Immature natural killer cell (primary cell): ENCODE measurements around the gene IL17B. TPM values are rescaled to one million over a fixed set of nuclear protein-coding genes. Genes with fewer than 3 reads are reported as not detected.

Experiments used
- DNase-seq, 3 donors: peaks; one replicate each; pipeline ENCODE4 v3.0.0; 2022; ENCODE audit warnings: mixed read lengths in 1 of 3
- H3K27ac Mint-ChIP-seq, 6 donors: one replicate each; pipeline ENCODE4 v1.8.0; 2020; ENCODE audit warnings: mixed read lengths in 6 of 6, mild to moderate bottlenecking in 5 of 6, inconsistent platforms in 4 of 6, moderate library complexity in 3 of 6
- H3K27me3 Mint-ChIP-seq, 3 donors: one replicate each; pipeline ENCODE4 v1.8.0; 2020 to 2021; ENCODE audit warnings: low read depth in 3 of 3, mild to moderate bottlenecking in 3 of 3, mixed read lengths in 3 of 3, moderate library complexity in 3 of 3, inconsistent platforms in 1 of 3
- H3K36me3 Mint-ChIP-seq, 3 donors: one replicate each; pipeline ENCODE4 v1.8.0; 2020; ENCODE audit warnings: mixed read lengths in 3 of 3, inconsistent platforms in 2 of 3, mild to moderate bottlenecking in 2 of 3
- H3K4me1 Mint-ChIP-seq, 2 donors: one replicate each; pipeline ENCODE4 v1.8.0; 2020; ENCODE audit warnings: inconsistent platforms in 2 of 2, mild to moderate bottlenecking in 2 of 2, mixed read lengths in 2 of 2, moderate library complexity in 1 of 2
- H3K4me3 Mint-ChIP-seq, 5 donors: one replicate each; pipeline ENCODE4 v1.8.0; 2020; ENCODE audit warnings: mild to moderate bottlenecking in 5 of 5, mixed read lengths in 5 of 5, inconsistent platforms in 3 of 5, moderate library complexity in 3 of 5
- H3K9me3 Mint-ChIP-seq, 6 donors: one replicate each; pipeline ENCODE4 v1.8.0; 2020; ENCODE audit warnings: mild to moderate bottlenecking in 6 of 6, mixed read lengths in 6 of 6, inconsistent platforms in 4 of 6, moderate library complexity in 3 of 6
- polyA plus RNA-seq, 3 donors: library from polyadenylated mRNA; unstranded; fragments of 300-500 nt; fragmentation: Illumina TruSeq; gene quantifications; one replicate each; pipeline ENCODE4 v1.2.3, GENCODE V29; 2021

IL17B gene
- polyA plus RNA-seq, 3 donors from 2014 or later: not detected

DNA sequence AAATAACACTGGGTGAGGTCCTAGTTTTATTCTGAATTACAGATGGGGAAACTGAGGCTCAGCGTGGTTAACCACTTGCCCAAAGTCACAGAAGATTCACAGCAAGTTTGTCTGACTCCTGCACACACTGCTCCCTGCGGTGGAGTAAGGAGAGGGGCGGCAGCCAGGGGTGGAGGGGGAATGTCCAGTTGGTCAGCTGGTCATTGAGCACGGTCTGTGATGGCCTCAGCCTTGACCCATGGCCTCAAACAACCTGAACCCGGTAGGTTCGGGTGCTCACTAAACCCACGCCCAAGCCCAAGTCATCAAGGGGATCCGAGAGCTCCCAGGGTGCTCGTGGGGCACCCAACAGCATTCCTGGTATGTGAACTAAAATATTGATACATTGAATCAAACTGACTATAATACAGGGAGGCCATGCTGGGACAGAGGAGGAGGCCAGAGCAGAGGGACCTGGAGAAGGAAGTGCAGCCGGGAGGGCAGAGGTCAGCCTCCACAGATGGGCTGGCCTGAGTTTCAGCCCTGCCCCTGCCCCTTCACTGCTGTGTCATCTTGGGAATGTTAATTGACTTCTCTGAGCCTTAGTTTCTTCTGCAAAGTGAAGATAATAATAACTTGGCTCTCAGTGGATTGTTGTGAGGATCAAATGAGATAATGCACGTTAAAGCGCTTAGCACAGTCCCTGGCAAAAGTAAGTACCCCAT lies 3.6 kb upstream of the IL17B start:
- H3K27ac Mint-ChIP-seq: no peak overlapping the region
- H3K9me3 Mint-ChIP-seq: no peaks in the 10 kb centered on the region
- no peak for DNase-seq
- H3K36me3 Mint-ChIP-seq: no peaks in the 10 kb centered on the region
- H3K27me3 Mint-ChIP-seq: peaks cover 0 to 2% (median 1%) of the 10 kb centered on the region in 3 donors
- H3K4me1 Mint-ChIP-seq: no peaks in the 10 kb centered on the region
- no peak overlapping the region for H3K4me3 Mint-ChIP-seq

- H3K9me3 Mint-ChIP-seq: no peaks in the 10 kb centered on the region
- H3K27ac Mint-ChIP-seq: no peak overlapping the region
Measured at GRCh38 chr5:149381986-149382338, 2.9 kb upstream of the IL17B start.

GRCh38 chr5:149381261-149381985 lies 2.3 kb upstream of the IL17B start:
- H3K36me3 Mint-ChIP-seq: no peaks in the 10 kb centered on the region
- no peaks in the 10 kb centered on the region for H3K9me3 Mint-ChIP-seq
- no peak overlapping the region for H3K4me3 Mint-ChIP-seq
- no peak for DNase-seq
- no peaks in the 10 kb centered on the region for H3K4me1 Mint-ChIP-seq
- no peak overlapping the region for H3K27ac Mint-ChIP-seq
- peaks cover 0 to 2% (median 1%) of the 10 kb centered on the region in 3 donors for H3K27me3 Mint-ChIP-seq

More at GRCh38 chr5:149381986-149382338, 2.9 kb upstream of the IL17B start:
- peaks cover 0 to 2% (median 1%) of the 10 kb centered on the region in 3 donors for H3K27me3 Mint-ChIP-seq
- no peak overlapping the region for H3K4me3 Mint-ChIP-seq
- no peaks in the 10 kb centered on the region for H3K36me3 Mint-ChIP-seq
- H3K4me1 Mint-ChIP-seq: no peaks in the 10 kb centered on the region
- DNase-seq: peak; percentile 46 to 59 (median 48)

DNA sequence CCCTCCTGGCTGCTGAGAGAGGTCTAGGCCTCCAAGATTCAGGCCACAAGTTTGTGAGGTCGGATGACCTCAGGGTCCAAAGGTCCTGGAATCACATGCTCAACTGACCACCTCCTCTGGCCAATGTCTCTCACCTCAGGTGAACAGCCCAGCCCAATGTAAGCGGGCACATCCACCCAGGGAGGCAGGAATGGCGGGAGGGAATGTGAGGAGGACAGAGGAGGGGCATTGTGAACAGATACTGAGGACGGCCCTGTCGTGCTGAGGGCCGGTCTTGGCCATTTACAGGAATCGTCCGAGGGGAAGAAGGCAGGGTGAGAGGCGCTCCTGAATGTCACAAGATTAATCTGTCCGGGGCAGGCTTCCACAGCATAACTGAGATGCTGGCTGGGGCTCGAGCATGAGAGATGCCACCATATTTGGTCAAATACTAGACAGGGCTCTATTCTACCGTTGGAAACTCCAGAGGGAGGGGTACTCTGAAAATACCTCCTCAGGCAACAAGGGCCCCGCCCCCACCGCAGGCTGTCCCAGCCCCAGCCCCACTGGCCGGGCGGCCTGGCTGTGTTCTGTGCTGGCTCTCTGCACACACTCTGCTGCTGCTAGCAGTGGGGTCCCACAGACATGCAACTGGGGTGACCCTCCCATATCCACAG lies 1.5 kb upstream of the IL17B start:
- Mint-ChIP-seq H3K27ac (no peak overlapping the region), H3K4me3 (no peak overlapping the region), H3K9me3 (no peaks in the 10 kb centered on the region), H3K4me1 (no peaks in the 10 kb centered on the region), H3K36me3 (no peaks in the 10 kb centered on the region), H3K27me3 (peaks cover 0 to 3% (median 2%) of the 10 kb centered on the region in 3 donors)
- no peak for DNase-seq

- Mint-ChIP-seq H3K27me3 (peaks cover 0 to 3% (median 2%) of the 10 kb centered on the region in 3 donors), H3K36me3 (no peaks in the 10 kb centered on the region), H3K27ac (no peak overlapping the region)
Measured at GRCh38 chr5:149379818-149380374, 804 bp upstream of the IL17B start.

GRCh38 chr5:149378241-149378820 lies 761 bp downstream of the IL17B start:
- Mint-ChIP-seq H3K4me1 (no peaks in the 10 kb centered on the region), H3K4me3 (no peak overlapping the region), H3K9me3 (no peaks in the 10 kb centered on the region), H3K36me3 (no peaks in the 10 kb centered on the region), H3K27me3 (peaks cover 0 to 3% (median 2%) of the 10 kb centered on the region in 3 donors), H3K27ac (no peak overlapping the region)
- no peak for DNase-seq

More at GRCh38 chr5:149379818-149380374, 804 bp upstream of the IL17B start:
- DNase-seq: no peak
- Mint-ChIP-seq H3K9me3 (no peaks in the 10 kb centered on the region), H3K4me3 (no peak overlapping the region), H3K4me1 (no peaks in the 10 kb centered on the region)

DNA sequence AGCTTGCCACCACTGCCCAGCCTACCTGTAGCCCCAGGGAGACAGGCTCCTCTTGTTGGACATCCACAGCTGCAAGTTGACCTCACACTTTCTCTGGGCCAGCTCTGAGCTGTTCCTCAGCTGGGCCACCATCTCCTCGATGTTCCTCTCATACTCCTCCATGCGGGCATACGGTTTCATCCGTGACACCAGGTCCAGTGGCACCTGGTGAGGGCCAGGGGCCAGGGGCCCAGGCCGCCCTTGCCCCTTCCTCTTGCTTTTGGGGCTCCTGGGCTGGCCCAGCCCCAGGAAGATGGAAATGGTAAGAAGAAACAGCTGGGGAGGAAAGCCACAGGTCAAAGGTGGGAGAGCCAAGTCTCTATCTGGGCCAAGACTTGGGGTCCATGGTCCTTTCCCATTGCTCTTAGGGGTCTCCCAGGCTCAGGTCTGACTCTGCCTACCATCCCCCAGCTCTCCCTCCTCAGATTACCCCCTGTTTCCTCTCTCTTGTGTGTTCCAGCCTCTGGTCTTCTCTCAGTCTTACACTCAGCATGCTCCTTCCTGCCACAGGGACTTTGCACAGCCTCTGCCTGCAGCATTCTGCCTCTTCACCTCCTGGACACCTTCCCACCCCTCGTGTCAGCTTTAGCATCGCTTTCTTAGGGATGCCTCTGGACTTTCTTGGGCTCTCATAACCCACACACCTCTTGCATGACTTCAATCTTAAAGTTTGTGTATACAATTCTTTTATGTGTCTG lies 2.2 kb downstream of the IL17B start:
- Mint-ChIP-seq H3K9me3 (no peaks in the 10 kb centered on the region), H3K27ac (no peak overlapping the region), H3K4me1 (no peaks in the 10 kb centered on the region), H3K36me3 (no peaks in the 10 kb centered on the region), H3K4me3 (no peak overlapping the region), H3K27me3 (peaks cover 0 to 2% (median 2%) of the 10 kb centered on the region in 3 donors)
- no peak for DNase-seq

DNA sequence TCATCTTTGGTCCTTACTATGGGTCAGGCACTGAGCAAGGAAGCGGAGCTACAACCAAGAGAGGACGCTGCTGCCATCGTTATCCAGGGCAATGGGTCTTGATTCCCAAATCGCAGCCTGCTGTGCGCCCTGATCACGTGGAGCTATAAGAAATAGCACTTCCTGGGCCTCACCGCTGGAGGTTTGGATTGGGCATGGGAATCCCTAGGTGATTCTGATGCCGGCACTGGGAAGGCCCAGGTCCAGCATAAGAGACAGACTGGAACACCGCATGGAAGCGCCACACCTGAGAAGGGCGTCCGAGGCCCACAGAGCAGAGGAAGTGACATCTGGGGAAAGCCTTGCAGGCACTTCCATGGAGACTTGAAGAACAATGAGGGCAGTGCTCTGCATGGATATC lies 3.0 kb downstream of the IL17B start:
- no peaks in the 10 kb centered on the region for H3K4me1 Mint-ChIP-seq
- DNase-seq: no peak
- H3K36me3 Mint-ChIP-seq: no peaks in the 10 kb centered on the region
- H3K27ac Mint-ChIP-seq: no peak overlapping the region
- no peaks in the 10 kb centered on the region for H3K9me3 Mint-ChIP-seq
- H3K4me3 Mint-ChIP-seq: no peak overlapping the region
- peaks cover 0 to 2% (median 2%) of the 10 kb centered on the region in 3 donors for H3K27me3 Mint-ChIP-seq

GRCh38 chr5:149375434-149375833 lies 3.7 kb downstream of the IL17B start:
- DNase-seq: no peak
- H3K9me3 Mint-ChIP-seq: no peaks in the 10 kb centered on the region
- no peak overlapping the region for H3K4me3 Mint-ChIP-seq
- peaks cover 0 to 2% (median 2%) of the 10 kb centered on the region in 3 donors for H3K27me3 Mint-ChIP-seq
- H3K36me3 Mint-ChIP-seq: no peaks in the 10 kb centered on the region
- H3K27ac Mint-ChIP-seq: no peak overlapping the region
- no peaks in the 10 kb centered on the region for H3K4me1 Mint-ChIP-seq

GRCh38 chr5:149374801-149375200 lies 4.3 kb downstream of the IL17B start:
- Mint-ChIP-seq H3K4me3 (no peak overlapping the region), H3K4me1 (no peaks in the 10 kb centered on the region), H3K27me3 (peaks cover 0 to 2% (median 2%) of the 10 kb centered on the region in 3 donors), H3K27ac (no peak overlapping the region), H3K9me3 (no peaks in the 10 kb centered on the region), H3K36me3 (no peaks in the 10 kb centered on the region)
- DNase-seq: no peak

GRCh38 chr5:149374303-149374702 lies 4.8 kb downstream of the IL17B start:
- Mint-ChIP-seq H3K9me3 (no peaks in the 10 kb centered on the region), H3K4me1 (no peaks in the 10 kb centered on the region), H3K27me3 (peaks cover 0 to 2% (median 2%) of the 10 kb centered on the region in 3 donors), H3K36me3 (no peaks in the 10 kb centered on the region), H3K4me3 (no peak overlapping the region), H3K27ac (peak overlapping the region in 1 of 6 donors; percentile 58)
- no peak for DNase-seq

- Mint-ChIP-seq H3K9me3 (no peaks in the 10 kb centered on the region), H3K4me3 (no peak overlapping the region), H3K4me1 (peaks cover 0 to 1% of the 10 kb centered on the region in 2 donors), H3K27me3 (peaks cover 0 to 2% (median 2%) of the 10 kb centered on the region in 3 donors), H3K36me3 (peaks cover 0 to 4% (median 0%) of the 10 kb centered on the region in 3 donors), H3K27ac (no peak overlapping the region)
- no peak for DNase-seq
Measured at GRCh38 chr5:149372932-149373331, 6.2 kb downstream of the IL17B start.
